Neural crest cell (in vitro differentiated cells): ENCODE results near the gene KCNMB2. TPM values are rescaled to one million over a fixed set of nuclear protein-coding genes. Genes with fewer than 3 reads are reported as not detected.
"Not testable (repeated sequence)": the region's sequence is repeated elsewhere in the genome, so short reads cannot be mapped to it uniquely, and the experiment has no call there.

ENCODE experiments used
- DNase-seq: peaks from one replicate; pipeline ENCODE4 v3.0.0; 2021; ENCODE audit warnings: low read depth, mixed read lengths, low spot score
- H3K27ac Mint-ChIP-seq: one replicate; pipeline ENCODE4 v1.8.0; 2021; ENCODE audit warnings: mild to moderate bottlenecking, mixed read lengths; ENCODE audit not compliant: unreplicated experiment
- H3K27me3 Mint-ChIP-seq: 2 replicates; pipeline ENCODE4 v1.8.0; 2021; ENCODE audit warnings: low read depth, mild to moderate bottlenecking, mixed read lengths
- H3K36me3 Mint-ChIP-seq: 2 replicates; pipeline ENCODE4 v1.8.0; 2021; ENCODE audit warnings: low read depth, mild to moderate bottlenecking, mixed read lengths
- H3K4me1 Mint-ChIP-seq: 2 replicates; pipeline ENCODE4 v1.8.0; 2021; ENCODE audit warnings: mixed read lengths
- H3K4me3 Mint-ChIP-seq: one replicate; pipeline ENCODE4 v1.8.0; 2021; ENCODE audit warnings: mild to moderate bottlenecking, mixed read lengths
- H3K9me3 Mint-ChIP-seq: 2 replicates; pipeline ENCODE4 v1.8.0; 2021; ENCODE audit warnings: mixed read lengths
- total RNA-seq: library from RNA; stranded (reverse); gene quantifications from 2 replicates; pipeline ENCODE4 v1.2.1, GENCODE V29; 2021
- TF ChIP-seq, protein P1 (sequence below): fragments of 200-600 bp; sonication (generic); conservative IDR thresholded peaks from 2 replicates; pipeline ENCODE4 v1.5.0; 2021; ENCODE audit warnings: antibody characterized with exemption, mild to moderate bottlenecking

The KCNMB2 gene
- total RNA-seq, 1 donor from 2014 or later, result 0.84 TPM

DNA sequence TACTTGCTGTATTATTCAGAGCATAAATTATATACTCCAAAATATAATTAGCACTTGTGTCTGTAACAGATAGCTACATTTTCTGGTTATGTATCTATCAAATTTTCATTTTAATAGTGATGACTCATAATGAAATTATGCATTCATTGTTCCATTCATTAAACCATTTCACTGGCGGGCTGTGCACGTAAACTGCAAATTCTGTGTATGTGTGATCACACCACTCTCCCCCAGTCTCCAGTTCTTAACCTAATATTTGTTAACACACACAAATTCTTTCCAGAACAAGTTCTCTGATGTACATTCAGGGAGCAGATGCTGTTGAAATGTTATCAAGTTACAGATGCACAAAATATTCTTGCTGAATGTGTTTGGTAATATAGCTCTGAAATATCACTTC, 3.8 kb upstream of the KCNMB2 start:
- H3K9me3 Mint-ChIP-seq, result peaks cover 3% of the 10 kb centered on the region
- peaks cover 2% of the 10 kb centered on the region for H3K36me3 Mint-ChIP-seq
- H3K4me3 Mint-ChIP-seq, result no peak overlapping the region
- peaks cover 34% of the 10 kb centered on the region for H3K4me1 Mint-ChIP-seq
- no peak overlapping the region for H3K27ac Mint-ChIP-seq
- TF ChIP-seq, protein P1, sequence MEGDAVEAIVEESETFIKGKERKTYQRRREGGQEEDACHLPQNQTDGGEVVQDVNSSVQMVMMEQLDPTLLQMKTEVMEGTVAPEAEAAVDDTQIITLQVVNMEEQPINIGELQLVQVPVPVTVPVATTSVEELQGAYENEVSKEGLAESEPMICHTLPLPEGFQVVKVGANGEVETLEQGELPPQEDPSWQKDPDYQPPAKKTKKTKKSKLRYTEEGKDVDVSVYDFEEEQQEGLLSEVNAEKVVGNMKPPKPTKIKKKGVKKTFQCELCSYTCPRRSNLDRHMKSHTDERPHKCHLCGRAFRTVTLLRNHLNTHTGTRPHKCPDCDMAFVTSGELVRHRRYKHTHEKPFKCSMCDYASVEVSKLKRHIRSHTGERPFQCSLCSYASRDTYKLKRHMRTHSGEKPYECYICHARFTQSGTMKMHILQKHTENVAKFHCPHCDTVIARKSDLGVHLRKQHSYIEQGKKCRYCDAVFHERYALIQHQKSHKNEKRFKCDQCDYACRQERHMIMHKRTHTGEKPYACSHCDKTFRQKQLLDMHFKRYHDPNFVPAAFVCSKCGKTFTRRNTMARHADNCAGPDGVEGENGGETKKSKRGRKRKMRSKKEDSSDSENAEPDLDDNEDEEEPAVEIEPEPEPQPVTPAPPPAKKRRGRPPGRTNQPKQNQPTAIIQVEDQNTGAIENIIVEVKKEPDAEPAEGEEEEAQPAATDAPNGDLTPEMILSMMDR, result no peak
- no peak for DNase-seq
- H3K27me3 Mint-ChIP-seq, result peaks cover 12% of the 10 kb centered on the region

DNA sequence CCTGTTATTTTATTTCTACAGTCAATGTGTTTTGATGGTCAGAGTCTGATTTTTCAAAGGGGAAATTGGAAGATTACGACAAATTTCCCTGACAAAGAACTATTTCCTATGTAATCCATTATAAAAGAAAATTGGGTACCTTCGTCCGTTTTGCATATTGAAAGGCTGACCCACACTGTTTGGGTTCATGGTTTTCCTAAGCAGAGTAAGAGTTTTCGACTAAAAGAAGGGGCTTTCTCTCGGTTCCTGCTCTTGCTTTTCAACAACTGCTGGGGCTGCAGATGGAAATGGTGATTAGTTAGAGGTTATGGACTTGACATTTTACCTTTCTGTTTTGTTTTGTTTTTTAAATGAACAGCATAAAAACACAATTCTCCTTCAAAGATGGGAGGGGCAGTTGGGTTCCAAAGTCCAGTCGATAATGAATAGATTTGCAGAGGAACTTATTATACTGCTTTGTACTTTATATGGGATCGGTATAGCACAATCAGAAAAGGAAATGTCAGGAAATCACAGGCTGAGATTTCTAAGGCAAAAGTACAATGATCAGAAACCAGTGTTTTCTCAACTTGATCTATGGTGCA, 978 bp downstream of the KCNMB2 start:
- H3K4me3 Mint-ChIP-seq, result peak overlapping the region; percentile 83
- H3K9me3 Mint-ChIP-seq, result no peaks in the 10 kb centered on the region
- peaks cover 2% of the 10 kb centered on the region for H3K36me3 Mint-ChIP-seq
- H3K27ac Mint-ChIP-seq, result no peak overlapping the region
- peaks cover 36% of the 10 kb centered on the region for H3K4me1 Mint-ChIP-seq
- no peak for DNase-seq
- peaks cover 12% of the 10 kb centered on the region for H3K27me3 Mint-ChIP-seq
- TF ChIP-seq, protein P1, result no peak

DNA sequence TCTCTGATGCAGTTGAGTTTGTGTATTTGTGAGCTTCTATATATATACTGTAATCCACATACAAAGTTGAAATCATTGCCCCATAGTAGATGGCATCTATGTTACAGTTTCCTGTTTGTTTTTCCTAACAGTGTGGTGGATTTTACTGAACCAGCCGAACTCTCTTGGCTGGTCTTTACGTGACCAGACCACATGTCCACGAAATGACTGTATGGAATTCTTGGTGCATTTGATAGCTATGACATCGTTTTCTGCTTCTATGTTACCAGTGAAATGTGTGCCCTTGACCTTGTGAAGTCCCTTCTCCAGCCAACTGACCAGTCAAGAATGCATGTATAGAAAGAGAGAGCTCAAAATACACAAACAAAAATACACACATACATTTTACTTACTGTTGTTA, 1.8 kb downstream of the KCNMB2 start:
- no peak overlapping the region for H3K27ac Mint-ChIP-seq
- no peak for DNase-seq
- no peak overlapping the region for H3K4me3 Mint-ChIP-seq
- H3K4me1 Mint-ChIP-seq, result peaks cover 33% of the 10 kb centered on the region
- H3K27me3 Mint-ChIP-seq, result peaks cover 12% of the 10 kb centered on the region
- no peaks in the 10 kb centered on the region for H3K9me3 Mint-ChIP-seq
- H3K36me3 Mint-ChIP-seq, result peaks cover 2% of the 10 kb centered on the region
- TF ChIP-seq, protein P1, result no peak

DNA sequence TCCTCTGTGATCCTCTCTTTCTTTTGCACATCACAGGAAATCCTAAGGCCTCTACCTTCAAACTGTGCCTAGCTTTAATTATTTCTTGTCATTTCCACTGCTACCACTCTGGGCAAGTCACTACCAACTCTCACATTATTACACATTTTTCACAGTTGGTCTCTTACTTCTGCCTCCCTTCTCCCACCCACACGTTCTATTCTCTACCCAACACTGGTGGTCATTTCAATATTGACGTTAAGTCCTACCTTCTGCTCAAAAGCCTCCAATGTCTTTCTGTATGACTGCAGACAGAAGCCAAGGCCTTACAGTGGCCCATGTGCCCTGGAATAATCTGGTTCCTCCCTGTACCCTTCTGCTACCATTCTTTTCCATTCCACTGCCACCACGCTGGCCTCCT, 3.9 kb downstream of the KCNMB2 start:
- no peaks in the 10 kb centered on the region for H3K36me3 Mint-ChIP-seq
- no peaks in the 10 kb centered on the region for H3K9me3 Mint-ChIP-seq
- H3K4me3 Mint-ChIP-seq, result no peak overlapping the region
- H3K27me3 Mint-ChIP-seq, result peaks cover 12% of the 10 kb centered on the region
- no peak overlapping the region for H3K27ac Mint-ChIP-seq
- no peak for DNase-seq
- TF ChIP-seq, protein P1, result no peak
- peaks cover 29% of the 10 kb centered on the region for H3K4me1 Mint-ChIP-seq

DNA sequence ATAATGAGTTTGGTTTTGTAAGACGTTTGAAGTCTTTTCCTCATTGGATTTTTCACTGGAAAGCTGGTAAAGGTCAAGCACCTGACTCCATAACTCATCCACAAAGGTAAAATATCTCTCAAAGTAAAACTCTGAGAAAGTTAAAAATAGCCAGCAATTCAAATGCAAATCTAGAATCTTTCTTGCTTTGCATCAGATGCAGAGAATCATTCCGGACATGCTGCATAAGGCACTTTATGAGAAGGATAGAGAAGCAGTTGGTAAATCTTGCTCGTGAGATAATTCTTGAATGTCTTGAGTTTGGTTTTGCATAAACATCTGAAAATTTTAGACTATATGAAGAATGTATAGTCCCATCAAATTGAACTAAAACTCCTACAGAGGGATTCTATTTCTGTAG, 9.1 kb downstream of the KCNMB2 start:
- no peak for DNase-seq
- no peak overlapping the region for H3K27ac Mint-ChIP-seq
- no peaks in the 10 kb centered on the region for H3K27me3 Mint-ChIP-seq
- no peaks in the 10 kb centered on the region for H3K9me3 Mint-ChIP-seq
- H3K36me3 Mint-ChIP-seq, result no peaks in the 10 kb centered on the region
- peaks cover 4% of the 10 kb centered on the region for H3K4me1 Mint-ChIP-seq
- TF ChIP-seq, protein P1, result no peak
- H3K4me3 Mint-ChIP-seq, result no peak overlapping the region

DNA sequence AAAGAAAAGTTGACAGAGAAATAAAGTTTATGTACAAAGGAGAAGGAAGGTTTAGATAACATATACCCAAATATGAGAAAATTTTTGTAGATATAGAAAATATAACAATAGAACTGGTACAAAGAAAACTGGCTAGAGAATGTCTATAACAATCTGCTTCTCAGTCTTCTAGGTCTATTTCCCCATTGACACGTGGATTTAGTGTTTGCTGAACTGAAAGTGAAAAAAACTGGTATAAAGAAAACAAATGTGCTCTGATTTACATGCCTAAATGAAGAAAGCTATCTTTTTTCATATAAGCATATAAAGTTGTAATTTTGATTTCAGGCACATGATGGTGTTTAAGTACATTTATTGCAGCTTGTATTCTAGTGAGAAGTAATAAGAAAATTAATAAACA, 9.8 kb downstream of the KCNMB2 start:
- no peak for DNase-seq
- H3K36me3 Mint-ChIP-seq, result no peaks in the 10 kb centered on the region
- H3K4me1 Mint-ChIP-seq, result peaks cover 4% of the 10 kb centered on the region
- H3K27me3 Mint-ChIP-seq, result no peaks in the 10 kb centered on the region
- H3K4me3 Mint-ChIP-seq, result no peak overlapping the region
- TF ChIP-seq, protein P1, result no peak
- H3K27ac Mint-ChIP-seq, result no peak overlapping the region
- H3K9me3 Mint-ChIP-seq, result no peaks in the 10 kb centered on the region

DNA sequence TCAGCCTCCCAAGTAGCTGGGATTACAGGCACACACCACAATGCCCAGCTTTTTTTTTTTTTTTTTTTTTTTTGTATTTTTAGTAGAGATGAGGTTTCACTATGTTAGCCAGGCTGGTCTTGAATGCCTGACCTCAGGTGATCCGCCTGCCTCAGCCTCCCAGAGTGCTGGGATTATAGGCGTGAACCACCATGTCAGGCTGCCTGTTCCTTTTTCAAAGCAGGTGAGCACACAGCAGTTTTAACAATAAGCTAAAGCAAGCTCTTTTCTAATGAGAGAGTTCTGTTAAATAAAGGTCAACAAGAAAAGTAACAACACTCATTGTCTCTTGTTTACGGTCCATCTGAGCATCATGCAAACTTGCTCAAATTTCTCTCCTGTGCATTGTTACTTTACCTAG, 13.2 kb downstream of the KCNMB2 start:
- not testable (repeated sequence) for H3K27me3 Mint-ChIP-seq, H3K4me1 Mint-ChIP-seq, H3K27ac Mint-ChIP-seq, H3K36me3 Mint-ChIP-seq, H3K4me3 Mint-ChIP-seq, H3K9me3 Mint-ChIP-seq, DNase-seq
